HCT116 (cell line): ENCODE results near the gene TTC9. TPM values are rescaled to one million over a fixed set of nuclear protein-coding genes. Genes with fewer than 3 reads are reported as not detected.

Source experiments
- ATAC-seq: fragments of 200-7000 bp; cut with Tn5 transposase; 2 replicates; pipeline ENCODE4 v1.9.1; 2020; ENCODE audit warnings: mild to moderate bottlenecking, moderate library complexity
- BruUV-seq: library from RNA; stranded (reverse); fragments of 400-500 nt; replicated peaks from 2 replicates; lab custom pipeline; 2021; lab: Mats Ljungman, UMichigan
- CTCF ChIA-PET: fragments of 300-600 bp; sonication (Branson Sonifier 250); formaldehyde crosslinking; loops from one replicate; lab custom pipeline; 2021; ENCODE audit warnings: antibody characterized with exemption; lab: Charles Lee
- POLR2A ChIA-PET: fragments of 300-600, 350-600 bp; sonication (Branson Sonifier 250); formaldehyde crosslinking; loops from one replicate; lab custom pipeline; 2021; ENCODE audit warnings: antibody characterized with exemption; lab: Charles Lee
- RAD21 ChIA-PET, 2 experiments: fragments of 300-600 bp; sonication (Branson Sonifier 250); formaldehyde crosslinking; loops; one replicate each; lab custom pipeline; 2023; ENCODE audit warnings: low total read pairs in 2 of 2; ENCODE audit not compliant: uncharacterized antibody in 2 of 2, unreplicated experiment in 2 of 2, low non-redundant PET in 1 of 2; lab: Charles Lee
- DNase-seq: peaks from one replicate; pipeline ENCODE4 v3.0.0-alpha.2; 2010; ENCODE audit warnings: low read depth, low spot score
- H2AFZ ChIP-seq: fragments of 200-600 bp; shearing (Covaris generic), sonication (generic); 2 replicates; pipeline ENCODE4 v1.6.1; 2017; ENCODE audit warnings: low read depth, mixed run types, mixed read lengths, antibody characterized with exemption, low read length; ENCODE audit not compliant: poor library complexity, severe bottlenecking
- H3K27ac ChIP-seq: 2 replicates; pipeline ENCODE4 v1.5.1; 2012; ENCODE audit warnings: low read depth, low read length
- H3K27me3 ChIP-seq: fragments of 200-600 bp; sonication (generic); 2 replicates; pipeline ENCODE4 v1.6.1; 2016; ENCODE audit warnings: mixed run types, low read length, mixed read lengths; ENCODE audit not compliant: insufficient read depth
- H3K36me3 ChIP-seq, 2 experiments: fragments of 200-500 bp in 1 of 2; fragments of 200-600 bp in 1 of 2; sonication (Bioruptor generic) in 1 of 2; sonication (generic) in 1 of 2; 2 replicates each; pipeline versions ENCODE4 v1.5.1 to v1.6.1; 2014 to 2016; ENCODE audit warnings: low read length in 2 of 2, inconsistent platforms in 1 of 2, mixed read lengths in 1 of 2, mixed run types in 1 of 2; ENCODE audit not compliant: insufficient read depth in 2 of 2, control insufficient read depth in 1 of 2
- H3K4me1 ChIP-seq, 2 experiments: fragments of 200-600 bp in 1 of 2; sonication (generic) in 1 of 2; 2 replicates each; pipeline versions ENCODE4 v1.5.1 to v1.6.1; 2012 to 2017; ENCODE audit warnings: low read length in 2 of 2, inconsistent platforms in 1 of 2, mild to moderate bottlenecking in 1 of 2, mixed read lengths in 1 of 2, mixed run types in 1 of 2, moderate library complexity in 1 of 2; ENCODE audit not compliant: insufficient read depth in 2 of 2, control insufficient read depth in 1 of 2
- H3K4me2 ChIP-seq: fragments of 200-600 bp; sonication (generic); 2 replicates; pipeline ENCODE4 v1.6.1; 2017; ENCODE audit warnings: mixed run types, low read length, mixed read lengths
- H3K4me3 ChIP-seq, 2 experiments: fragments of 200-600 bp in 1 of 2; sonication (generic) in 1 of 2; replicated peaks in 1 of 2; 2 replicates each; pipeline ENCODE4 v1.5.1; 2011 to 2016; ENCODE audit warnings: low read length in 2 of 2, control low read depth in 1 of 2, low read depth in 1 of 2, mild to moderate bottlenecking in 1 of 2, mixed read lengths in 1 of 2, mixed run types in 1 of 2
- H3K79me2 ChIP-seq: fragments of 200-600 bp; sonication (generic); 2 replicates; pipeline ENCODE4 v1.6.1; 2017; ENCODE audit warnings: mild to moderate bottlenecking, mixed run types, low read length, moderate library complexity, mixed read lengths; ENCODE audit not compliant: insufficient read depth
- H3K9ac ChIP-seq: fragments of 200-600 bp; sonication (generic); 2 replicates; pipeline ENCODE4 v1.6.1; 2016; ENCODE audit warnings: low read length, mixed read lengths
- H3K9me2 ChIP-seq: fragments of 200-600 bp; sonication (generic), shearing (Covaris generic); 2 replicates; pipeline ENCODE4 v1.6.1; 2017; ENCODE audit warnings: mixed run types, mild to moderate bottlenecking, moderate library complexity; ENCODE audit not compliant: insufficient read depth
- H3K9me3 ChIP-seq, 2 experiments: fragments of 200-500 bp in 1 of 2; fragments of 200-600 bp in 1 of 2; sonication (Bioruptor generic) in 1 of 2; sonication (generic) in 1 of 2; 2 replicates each; pipeline ENCODE4 v1.6.1; 2014 to 2017; ENCODE audit warnings: low read length in 2 of 2, mixed read lengths in 2 of 2, inconsistent platforms in 1 of 2, low read depth in 1 of 2, mild to moderate bottlenecking in 1 of 2, mixed run types in 1 of 2, moderate library complexity in 1 of 2; ENCODE audit not compliant: control insufficient read depth in 1 of 2, insufficient read depth in 1 of 2
- H4K20me1 ChIP-seq: fragments of 200-600 bp; sonication (generic), shearing (Covaris generic); 2 replicates; pipeline ENCODE4 v1.6.1; 2017; ENCODE audit warnings: mixed run types, mild to moderate bottlenecking, moderate library complexity; ENCODE audit not compliant: insufficient read depth
- ATF3 ChIP-seq: IDR thresholded peaks from 2 replicates; pipeline ENCODE4 v1.6.1; 2012
- CBX3 ChIP-seq: IDR thresholded peaks from 2 replicates; pipeline ENCODE4 v1.6.1; 2012; ENCODE audit warnings: low read depth
- CEBPB ChIP-seq: IDR thresholded peaks from 2 replicates; pipeline ENCODE4 v1.6.1; 2012; ENCODE audit warnings: low read depth
- EGR1 ChIP-seq: IDR thresholded peaks from 2 replicates; pipeline ENCODE4 v1.6.1; 2012; ENCODE audit warnings: low read depth
- ELF1 ChIP-seq: IDR thresholded peaks from 2 replicates; pipeline ENCODE4 v1.6.1; 2012; ENCODE audit warnings: low read depth, borderline replicate concordance
- EZH2 ChIP-seq: fragments of 200-600 bp; sonication (generic); IDR thresholded peaks from 2 replicates; pipeline ENCODE4 v1.6.1; 2017; ENCODE audit warnings: antibody characterized with exemption, mixed run types
- EZH2phosphoT487 ChIP-seq: fragments of 200-600 bp; IDR thresholded peaks from 2 replicates; pipeline ENCODE4 v1.6.1; 2018; ENCODE audit warnings: antibody characterized with exemption, borderline replicate concordance
- FOSL1 ChIP-seq: IDR thresholded peaks from 2 replicates; pipeline ENCODE4 v1.6.1; 2012; ENCODE audit warnings: low read depth
- JUND ChIP-seq: IDR thresholded peaks from 2 replicates; pipeline ENCODE4 v1.6.1; 2012
- MAX ChIP-seq: IDR thresholded peaks from 2 replicates; pipeline ENCODE4 v1.6.1; 2012
- POLR2A ChIP-seq: IDR thresholded peaks from 2 replicates; pipeline ENCODE4 v1.7.0; 2011; ENCODE audit warnings: borderline replicate concordance; ENCODE audit not compliant: insufficient read depth, insufficient read length; ENCODE audit errors: extremely low read depth
- POLR2AphosphoS5 ChIP-seq: IDR thresholded peaks from 2 replicates; pipeline ENCODE4 v1.6.1; 2011; ENCODE audit warnings: mild to moderate bottlenecking, low read depth, low read length, moderate library complexity
- RAD21 ChIP-seq: IDR thresholded peaks from 2 replicates; pipeline ENCODE4 v1.6.1; 2012; ENCODE audit warnings: low read depth, mild to moderate bottlenecking
- SIN3A ChIP-seq: IDR thresholded peaks from 2 replicates; pipeline ENCODE4 v1.6.1; 2012; ENCODE audit warnings: low read depth
- SP1 ChIP-seq: IDR thresholded peaks from 2 replicates; pipeline ENCODE4 v1.6.1; 2012; ENCODE audit warnings: low read depth
- SRF ChIP-seq: IDR thresholded peaks from 2 replicates; pipeline ENCODE4 v1.6.1; 2012; ENCODE audit warnings: low read depth
- TCF7L2 ChIP-seq: IDR thresholded peaks from 2 replicates; pipeline ENCODE4 v1.7.0; 2011; ENCODE audit warnings: borderline replicate concordance, inconsistent platforms; ENCODE audit not compliant: insufficient read depth, insufficient read length; ENCODE audit errors: extremely low read depth
- ZBTB33 ChIP-seq: IDR thresholded peaks from 2 replicates; pipeline ENCODE4 v1.6.1; 2011; ENCODE audit warnings: mild to moderate bottlenecking, low read length, moderate library complexity; ENCODE audit not compliant: insufficient replicate concordance; ENCODE audit errors: extremely low read depth
- ZFX ChIP-seq: fragments of 450-650 bp; IDR thresholded peaks from 2 replicates; pipeline ENCODE4 v1.6.1; 2017
- intact Hi-C: fragments of 100-400 bp; cut with micrococcal nuclease; formaldehyde crosslinking; loops from 2 replicates; pipeline ENCODE4 v1.10.0; 2022
- total RNA-seq: library from RNA; stranded (reverse); gene quantifications from one replicate; pipeline ENCODE4 v1.2.1, GENCODE V29; 2021; ENCODE audit not compliant: unreplicated experiment

The TTC9 gene
- total RNA-seq, 1 experiment from 2014 or later, result 2.4 TPM

GRCh38 chr14:70677341-70677740 is 35.6 kb downstream of the TTC9 start:
- RAD21 ChIA-PET, result no interaction called here
- no TSS peak for BruUV-seq
- Histone ChIP-seq H3K9ac (no peak overlapping the region), H3K4me2 (no peak overlapping the region), H3K4me3 (no peak overlapping the region), H3K27ac (no peak overlapping the region), H3K4me1 (no peaks in the 10 kb centered on the region), H3K36me3 (no peaks in the 10 kb centered on the region), H3K9me3 (no peaks in the 10 kb centered on the region), H3K27me3 (no peaks in the 10 kb centered on the region), H4K20me1 (no peaks in the 10 kb centered on the region), H3K79me2 (no peaks in the 10 kb centered on the region), H2AFZ (no peak overlapping the region), H3K9me2 (no peaks in the 10 kb centered on the region)
- TF ChIP-seq TCF7L2, result no peak
- no peak for TF ChIP-seq CBX3
- no peak for TF ChIP-seq POLR2A
- no peak for TF ChIP-seq ELF1
- no peak for TF ChIP-seq SIN3A
- TF ChIP-seq MAX, result no peak
- no peak for TF ChIP-seq RAD21
- no peak for TF ChIP-seq EZH2
- no peak for TF ChIP-seq JUND
- CTCF ChIA-PET, result no interaction called here
- ATAC-seq, result no peak
- intact Hi-C loops, result no loop called here
- POLR2A ChIA-PET, result no interaction called here
- DNase-seq, result no peak

- Histone ChIP-seq H3K27ac (no peak overlapping the region), H4K20me1 (no peaks in the 10 kb centered on the region), H3K9me3 (no peaks in the 10 kb centered on the region), H3K27me3 (no peaks in the 10 kb centered on the region), H3K4me2 (no peak overlapping the region), H3K4me1 (no peaks in the 10 kb centered on the region), H3K4me3 (no peak overlapping the region), H3K79me2 (no peaks in the 10 kb centered on the region), H2AFZ (no peak overlapping the region), H3K36me3 (no peaks in the 10 kb centered on the region), H3K9me2 (no peaks in the 10 kb centered on the region), H3K9ac (no peak overlapping the region)
- no peak for DNase-seq
- no peak for ATAC-seq
- no TSS peak for BruUV-seq
- RAD21 ChIA-PET, result no interaction called here
- CTCF ChIA-PET, result no interaction called here
- POLR2A ChIA-PET, result interaction anchor here (0.6 kb wide), 1 partner anchor 74 kb away, joined by 3 read pairs; no protein-coding TSS in a partner anchor
- intact Hi-C loops, result no loop called here
- TF ChIP-seq ZBTB33 (no peak), CBX3 (no peak), MAX (no peak), SP1 (no peak), EGR1 (no peak), ZFX (no peak), POLR2AphosphoS5 (no peak), SRF (no peak), CEBPB (no peak), ATF3 (no peak), EZH2 (no peak), EZH2phosphoT487 (no peak), JUND (no peak), FOSL1 (no peak), ELF1 (no peak)
Measured at GRCh38 chr14:70680748-70681147, 39.0 kb downstream of the TTC9 start.
